ENCODE results near the gene CEP112. TPM values are rescaled to one million over a fixed set of nuclear protein-coding genes. Genes with fewer than 3 reads are reported as not detected.

CEP112 gene
- total RNA-seq, 4 donors from 2014 or later: 18.9 to 51.8 (median 29.6) TPM

GRCh38 chr17:65750166-65750565, 441.8 kb downstream of the CEP112 start:
- TF ChIP-seq, protein P1, sequence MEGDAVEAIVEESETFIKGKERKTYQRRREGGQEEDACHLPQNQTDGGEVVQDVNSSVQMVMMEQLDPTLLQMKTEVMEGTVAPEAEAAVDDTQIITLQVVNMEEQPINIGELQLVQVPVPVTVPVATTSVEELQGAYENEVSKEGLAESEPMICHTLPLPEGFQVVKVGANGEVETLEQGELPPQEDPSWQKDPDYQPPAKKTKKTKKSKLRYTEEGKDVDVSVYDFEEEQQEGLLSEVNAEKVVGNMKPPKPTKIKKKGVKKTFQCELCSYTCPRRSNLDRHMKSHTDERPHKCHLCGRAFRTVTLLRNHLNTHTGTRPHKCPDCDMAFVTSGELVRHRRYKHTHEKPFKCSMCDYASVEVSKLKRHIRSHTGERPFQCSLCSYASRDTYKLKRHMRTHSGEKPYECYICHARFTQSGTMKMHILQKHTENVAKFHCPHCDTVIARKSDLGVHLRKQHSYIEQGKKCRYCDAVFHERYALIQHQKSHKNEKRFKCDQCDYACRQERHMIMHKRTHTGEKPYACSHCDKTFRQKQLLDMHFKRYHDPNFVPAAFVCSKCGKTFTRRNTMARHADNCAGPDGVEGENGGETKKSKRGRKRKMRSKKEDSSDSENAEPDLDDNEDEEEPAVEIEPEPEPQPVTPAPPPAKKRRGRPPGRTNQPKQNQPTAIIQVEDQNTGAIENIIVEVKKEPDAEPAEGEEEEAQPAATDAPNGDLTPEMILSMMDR (IDR thresholded peaks at IDR 0.05; ENCODE audit: low read depth): no peak

DNA sequence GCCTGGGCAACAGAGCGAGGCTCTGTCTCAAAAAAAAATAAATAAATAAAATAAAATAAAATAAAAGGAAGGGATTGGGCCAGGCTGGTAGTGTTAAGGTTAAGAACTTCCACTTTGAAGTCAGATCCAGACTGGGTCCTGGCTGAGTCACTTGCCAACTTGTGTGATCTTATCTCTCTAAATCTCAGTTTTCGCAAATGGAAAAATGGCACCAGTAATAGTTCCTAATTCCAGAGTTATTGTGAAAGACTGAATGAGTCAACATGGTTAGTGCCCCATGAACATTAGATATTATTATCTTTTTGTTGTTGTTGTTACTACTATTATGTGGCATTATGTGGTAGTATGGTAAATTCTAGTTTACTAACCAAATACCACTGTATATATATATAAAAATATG, 442.5 kb downstream of the CEP112 start:
- TF ChIP-seq, protein P1 (IDR thresholded peaks at IDR 0.05; ENCODE audit: low read depth): no peak

DNA sequence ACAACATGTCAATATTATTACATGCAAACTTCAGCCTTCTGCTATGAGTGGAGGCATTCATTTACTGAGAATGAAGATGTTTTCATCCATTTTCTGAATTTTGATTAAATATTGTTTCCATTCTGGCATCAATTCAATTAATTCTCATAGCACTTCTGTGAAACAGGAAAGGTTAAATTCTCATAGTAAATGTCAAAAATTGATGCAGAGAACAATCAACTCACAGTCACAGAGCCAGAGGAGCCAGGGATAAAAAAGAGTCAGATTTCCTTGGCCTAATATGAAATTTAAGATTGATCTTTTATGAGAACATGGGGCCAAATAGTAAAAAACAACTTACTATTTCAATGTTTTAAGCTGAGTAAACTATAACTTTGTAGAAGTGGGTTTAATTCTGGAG, 446.7 kb downstream of the CEP112 start:
- TF ChIP-seq, protein P1 (IDR thresholded peaks at IDR 0.05; ENCODE audit: low read depth): no peak

DNA sequence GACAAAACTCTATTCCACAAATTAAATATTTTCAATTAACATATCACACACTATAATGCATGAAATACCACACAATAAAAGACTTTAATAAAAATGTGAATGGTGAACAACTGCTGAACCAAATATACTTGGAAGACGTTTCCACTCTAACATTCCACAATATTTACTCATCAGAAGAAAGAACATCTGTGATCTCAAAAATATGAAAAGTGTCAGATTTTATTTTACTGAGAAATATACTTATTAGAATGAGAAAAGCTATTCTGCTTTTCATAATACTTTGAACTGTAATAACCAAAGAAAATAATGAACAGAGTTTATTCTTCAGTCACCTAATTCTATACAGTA, 448.7 kb downstream of the CEP112 start:
- TF ChIP-seq, protein P1 (IDR thresholded peaks at IDR 0.05; ENCODE audit: low read depth): no peak

- TF ChIP-seq, protein P1 (IDR thresholded peaks at IDR 0.05; ENCODE audit: low read depth): no peak
These were observed 449.3 kb downstream of the CEP112 start for GRCh38 chr17:65742403-65743307.

DNA sequence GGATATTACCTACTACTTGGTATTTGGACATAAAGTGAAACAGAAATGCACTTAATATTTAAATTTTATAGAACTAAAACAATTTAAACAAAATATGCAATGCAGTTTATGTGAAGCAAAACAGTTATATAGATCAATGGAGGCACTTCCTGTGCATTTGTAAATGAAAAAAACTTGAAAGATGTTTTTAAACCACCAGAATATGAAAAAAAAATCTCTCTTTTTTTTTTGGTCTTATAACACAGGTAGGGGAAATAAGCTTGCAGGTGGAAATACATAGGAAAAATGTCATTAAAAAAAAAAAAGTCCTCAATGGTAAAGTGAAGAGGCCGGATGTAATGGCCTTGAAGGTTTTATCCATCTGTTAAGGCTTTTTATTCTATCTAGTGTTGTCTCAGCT, 450.2 kb downstream of the CEP112 start:
- TF ChIP-seq, protein P1 (IDR thresholded peaks at IDR 0.05; ENCODE audit: low read depth): no peak

GRCh38 chr17:65739034-65739433, 452.9 kb downstream of the CEP112 start:
- TF ChIP-seq, protein P1 (IDR thresholded peaks at IDR 0.05; ENCODE audit: low read depth): no peak
